Right kidney (tissue), 1 donor: ENCODE results near the gene POLR2I.

ENCODE experiments used
- DNase-seq: peaks from one replicate; pipeline ENCODE4 v3.0.0-alpha.2; 2016

The POLR2I gene

GRCh38 chr19:36064826-36065225 is 49.8 kb downstream of the POLR2I start:
- DNase-seq = no peak
